Right atrium auricular region (tissue), 2 donors: Measurements from ENCODE around the gene SLC7A9. TPM values are rescaled to one million over a fixed set of nuclear protein-coding genes. Genes with fewer than 3 reads are reported as not detected.

Experiments used
- DNase-seq: peaks from one replicate; pipeline ENCODE4 v3.0.0-alpha.2; 2019; ENCODE audit warnings: low spot score
- H3K27ac ChIP-seq, 2 donors: fragments of 200-600 bp; sonication (generic); 1 replicate in 1 of 2; 2 replicates in 1 of 2; pipeline ENCODE4 v1.5.1; 2016 to 2019
- H3K27me3 ChIP-seq, 2 donors: fragments of 200-600 bp; sonication (generic); one replicate each; pipeline versions ENCODE4 v1.5.1 to v1.6.0; 2017 to 2019
- H3K36me3 ChIP-seq: fragments of 200-600 bp; sonication (generic); one replicate; pipeline ENCODE4 v1.5.1; 2016
- H3K4me1 ChIP-seq, 2 donors: fragments of 200-600 bp; sonication (generic); one replicate each; pipeline versions ENCODE4 v1.5.1 to v1.6.0; 2017 to 2019
- H3K4me3 ChIP-seq, 2 donors: fragments of 200-600 bp; sonication (generic); 1 replicate in 1 of 2; 2 replicates in 1 of 2; pipeline ENCODE4 v1.5.1; 2017 to 2019; ENCODE audit warnings: mild to moderate bottlenecking in 1 of 2, moderate library complexity in 1 of 2
- H3K9me3 ChIP-seq, 2 donors: fragments of 200-600 bp; sonication (generic); one replicate each; pipeline ENCODE4 v1.5.1; 2019
- CTCF ChIP-seq, 2 donors: fragments of 200-600 bp; sonication (generic); IDR thresholded peaks; one replicate each; pipeline ENCODE4 v1.5.1; 2019; ENCODE audit warnings: antibody characterized with exemption in 2 of 2
- total RNA-seq, 2 donors: library from RNA; depleted of rRNA; stranded (reverse); fragments of >200 nt; gene quantifications; one replicate each; pipeline ENCODE4 v1.1.0, GENCODE V29; 2016

SLC7A9 gene
- total RNA-seq, 2 donors from 2014 or later = not detected

GRCh38 chr19:32812571-32812970, 57.0 kb downstream of the SLC7A9 start:
- Histone ChIP-seq H3K27me3 (no peaks in the 10 kb centered on the region), H3K36me3 (no peaks in the 10 kb centered on the region), H3K9me3 (no peaks in the 10 kb centered on the region), H3K27ac (no peak overlapping the region), H3K4me1 (no peaks in the 10 kb centered on the region), H3K4me3 (no peak overlapping the region)
- no peak for TF ChIP-seq CTCF (IDR thresholded peaks at IDR 0.05)
- no peak for DNase-seq

- TF ChIP-seq CTCF (IDR thresholded peaks at IDR 0.05) = no peak
- H3K36me3 ChIP-seq = no peaks in the 10 kb centered on the region
- H3K4me3 ChIP-seq = no peak overlapping the region
- H3K27me3 ChIP-seq = no peaks in the 10 kb centered on the region
- H3K27ac ChIP-seq = no peak overlapping the region
- H3K4me1 ChIP-seq = no peaks in the 10 kb centered on the region
- H3K9me3 ChIP-seq = no peaks in the 10 kb centered on the region
- DNase-seq = no peak
Observed at GRCh38 chr19:32812036-32812435, 57.5 kb downstream of the SLC7A9 start.

GRCh38 chr19:32811151-32811550, 58.4 kb downstream of the SLC7A9 start:
- Histone ChIP-seq H3K9me3 (no peaks in the 10 kb centered on the region), H3K4me3 (no peak overlapping the region), H3K36me3 (no peaks in the 10 kb centered on the region), H3K27ac (no peak overlapping the region), H3K4me1 (no peaks in the 10 kb centered on the region), H3K27me3 (no peaks in the 10 kb centered on the region)
- TF ChIP-seq CTCF (IDR thresholded peaks at IDR 0.05) = no peak
- DNase-seq = no peak

GRCh38 chr19:32810452-32810851, 59.1 kb downstream of the SLC7A9 start:
- no peak overlapping the region for H3K27ac ChIP-seq
- no peak overlapping the region for H3K4me3 ChIP-seq
- no peak for TF ChIP-seq CTCF (IDR thresholded peaks at IDR 0.05)
- no peaks in the 10 kb centered on the region for H3K9me3 ChIP-seq
- no peaks in the 10 kb centered on the region for H3K27me3 ChIP-seq
- no peak for DNase-seq
- H3K4me1 ChIP-seq = no peaks in the 10 kb centered on the region
- H3K36me3 ChIP-seq = no peaks in the 10 kb centered on the region

GRCh38 chr19:32809754-32810153, 59.8 kb downstream of the SLC7A9 start:
- Histone ChIP-seq H3K36me3 (no peaks in the 10 kb centered on the region), H3K9me3 (no peaks in the 10 kb centered on the region), H3K4me3 (no peak overlapping the region), H3K27me3 (no peaks in the 10 kb centered on the region), H3K4me1 (no peaks in the 10 kb centered on the region), H3K27ac (no peak overlapping the region)
- no peak for TF ChIP-seq CTCF (IDR thresholded peaks at IDR 0.05)
- no peak for DNase-seq

GRCh38 chr19:32809254-32809653, 60.3 kb downstream of the SLC7A9 start:
- no peak for DNase-seq
- H3K27me3 ChIP-seq = no peaks in the 10 kb centered on the region
- no peak for TF ChIP-seq CTCF (IDR thresholded peaks at IDR 0.05)

More at GRCh38 chr19:32809254-32809653, 60.3 kb downstream of the SLC7A9 start:
- Histone ChIP-seq H3K4me1 (no peaks in the 10 kb centered on the region), H3K27ac (no peak overlapping the region), H3K36me3 (no peaks in the 10 kb centered on the region), H3K9me3 (no peaks in the 10 kb centered on the region), H3K4me3 (no peak overlapping the region)
